HG03558 (cell line): Measurements from ENCODE around the gene RHEB.

ENCODE experiments used
- ATAC-seq: cut with Tn5 transposase; IDR thresholded peaks from one replicate; pipeline ENCODE4 v1.9.1; 2021; ENCODE audit warnings: moderate number of reproducible peaks; ENCODE audit not compliant: unreplicated experiment; ENCODE audit errors: extremely low read depth

Gene RHEB

GRCh38 chr7:151452680-151453325 lies 66.9 kb downstream of the RHEB start:
- ATAC-seq: no peak

- no peak for ATAC-seq
Measured at GRCh38 chr7:151451626-151452571, 67.8 kb downstream of the RHEB start.

- no peak for ATAC-seq
Measured at GRCh38 chr7:151451156-151451555, 68.5 kb downstream of the RHEB start.

- ATAC-seq: no peak
Measured at GRCh38 chr7:151449990-151450389, 69.7 kb downstream of the RHEB start.

- no peak for ATAC-seq
Measured at GRCh38 chr7:151448261-151449252, 71.1 kb downstream of the RHEB start.

GRCh38 chr7:151447901-151448260 lies 71.8 kb downstream of the RHEB start:
- no peak for ATAC-seq

GRCh38 chr7:151447312-151447711 lies 72.4 kb downstream of the RHEB start:
- ATAC-seq: no peak

GRCh38 chr7:151446412-151446811 lies 73.3 kb downstream of the RHEB start:
- ATAC-seq: no peak

GRCh38 chr7:151444632-151445031 lies 75.1 kb downstream of the RHEB start:
- no peak for ATAC-seq

- no peak for ATAC-seq
Measured at GRCh38 chr7:151442776-151443496, 76.8 kb downstream of the RHEB start.

GRCh38 chr7:151440799-151441445 lies 78.8 kb downstream of the RHEB start:
- no peak for ATAC-seq

- no peak for ATAC-seq
Measured at GRCh38 chr7:151439855-151440798, 79.6 kb downstream of the RHEB start, which contains the start of gene CRYGN. CRYGN (minus strand) TSS chr7:151440141; CDS start chr7:151439917, 224 bp downstream.

- no peak for ATAC-seq
Measured at GRCh38 chr7:151438864-151439601, 80.7 kb downstream of the RHEB start.

- no peak for ATAC-seq
Measured at GRCh38 chr7:151437866-151438516, 81.7 kb downstream of the RHEB start.

GRCh38 chr7:151437159-151437553 lies 82.5 kb downstream of the RHEB start:
- ATAC-seq: no peak

- ATAC-seq: no peak
Measured at GRCh38 chr7:151436446-151437158, 83.1 kb downstream of the RHEB start.
